HG02759 (cell line): Measurements from ENCODE around the gene IGFN1.
"Not testable (repeated sequence)": the region's sequence is repeated elsewhere in the genome, so short reads cannot be mapped to it uniquely, and the experiment has no call there.

Source experiments
- ATAC-seq: cut with Tn5 transposase; IDR thresholded peaks from one replicate; pipeline ENCODE4 v1.9.1; 2021; ENCODE audit warnings: mild to moderate bottlenecking, moderate library complexity; ENCODE audit not compliant: unreplicated experiment

IGFN1 gene

DNA sequence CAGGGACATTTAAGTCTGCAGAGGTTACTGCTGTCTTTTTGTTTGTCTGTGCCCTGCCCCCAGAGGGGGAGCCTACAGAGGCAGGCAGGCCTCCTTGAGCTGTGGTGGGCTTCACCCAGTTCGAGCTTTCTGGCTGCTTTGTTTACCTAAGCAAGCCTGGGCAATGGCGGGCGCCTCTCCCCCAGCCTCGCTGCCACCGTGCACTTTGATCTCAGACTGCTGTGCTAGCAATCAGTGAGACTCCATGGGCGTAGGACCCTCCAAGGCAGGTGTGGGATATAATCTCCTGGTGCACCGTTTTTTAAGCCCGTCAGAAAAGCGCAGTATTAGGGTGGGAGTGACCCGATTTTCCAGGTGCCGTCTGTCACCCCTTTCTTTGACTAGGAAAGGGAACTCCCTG, 49.0 kb downstream of the IGFN1 start:
- not testable (repeated sequence) for ATAC-seq

DNA sequence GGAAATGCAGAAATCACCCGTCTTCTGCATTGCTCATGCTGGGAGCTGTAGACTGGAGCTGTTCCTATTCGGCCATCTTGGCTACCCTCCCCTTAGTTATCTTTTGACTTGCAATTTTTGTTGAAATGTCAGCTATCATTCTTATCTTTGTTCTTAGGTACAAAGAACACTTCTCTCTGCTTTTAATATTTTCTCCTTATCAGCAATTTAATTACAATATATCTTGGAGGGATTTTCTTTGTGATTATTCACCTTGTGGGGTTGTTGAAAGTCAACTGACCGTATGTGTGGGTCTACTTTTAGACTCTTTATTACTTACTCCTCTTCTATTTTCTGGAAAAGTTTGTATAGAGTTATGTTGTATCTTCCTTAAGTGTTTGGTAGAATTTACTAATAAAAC, 49.5 kb downstream of the IGFN1 start:
- ATAC-seq: no peak

DNA sequence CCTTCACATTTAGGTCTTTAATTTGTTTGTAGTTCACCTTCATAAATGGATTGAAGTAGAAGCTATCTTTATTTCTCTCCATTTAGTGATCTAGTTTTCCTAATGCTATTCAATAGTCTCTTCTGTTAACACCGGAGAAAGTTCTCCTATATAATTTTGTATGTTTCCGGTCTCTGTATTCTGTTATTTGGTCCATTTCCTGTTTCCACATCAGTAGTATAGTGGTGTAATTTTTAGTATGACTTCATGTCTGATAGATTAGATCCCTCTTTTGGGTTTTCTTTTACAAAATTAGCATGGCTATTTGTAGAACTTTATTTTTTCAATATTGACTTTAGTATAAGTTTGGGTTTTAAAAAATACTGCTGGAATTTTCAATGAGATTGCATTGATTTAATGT, 51.1 kb downstream of the IGFN1 start:
- ATAC-seq: no peak

DNA sequence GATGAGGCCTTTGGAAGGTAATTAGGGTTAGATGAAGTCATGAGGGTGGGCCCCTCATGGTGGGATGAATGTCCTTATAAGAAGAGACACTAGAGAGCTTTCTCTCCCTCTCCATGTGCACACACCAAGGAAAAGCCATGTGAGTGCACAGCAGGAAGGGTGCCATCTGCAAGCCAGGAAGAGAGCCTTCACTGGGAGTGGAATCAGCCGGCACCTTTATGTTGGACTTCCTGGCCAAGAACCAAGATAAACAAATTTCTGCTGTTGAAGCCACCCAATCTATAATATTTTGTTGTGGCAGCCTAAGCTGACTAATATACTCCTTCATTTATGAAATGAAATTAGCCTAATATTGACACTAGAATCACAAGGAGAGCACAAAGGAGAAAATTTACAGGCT, 54.5 kb downstream of the IGFN1 start:
- ATAC-seq: no peak

DNA sequence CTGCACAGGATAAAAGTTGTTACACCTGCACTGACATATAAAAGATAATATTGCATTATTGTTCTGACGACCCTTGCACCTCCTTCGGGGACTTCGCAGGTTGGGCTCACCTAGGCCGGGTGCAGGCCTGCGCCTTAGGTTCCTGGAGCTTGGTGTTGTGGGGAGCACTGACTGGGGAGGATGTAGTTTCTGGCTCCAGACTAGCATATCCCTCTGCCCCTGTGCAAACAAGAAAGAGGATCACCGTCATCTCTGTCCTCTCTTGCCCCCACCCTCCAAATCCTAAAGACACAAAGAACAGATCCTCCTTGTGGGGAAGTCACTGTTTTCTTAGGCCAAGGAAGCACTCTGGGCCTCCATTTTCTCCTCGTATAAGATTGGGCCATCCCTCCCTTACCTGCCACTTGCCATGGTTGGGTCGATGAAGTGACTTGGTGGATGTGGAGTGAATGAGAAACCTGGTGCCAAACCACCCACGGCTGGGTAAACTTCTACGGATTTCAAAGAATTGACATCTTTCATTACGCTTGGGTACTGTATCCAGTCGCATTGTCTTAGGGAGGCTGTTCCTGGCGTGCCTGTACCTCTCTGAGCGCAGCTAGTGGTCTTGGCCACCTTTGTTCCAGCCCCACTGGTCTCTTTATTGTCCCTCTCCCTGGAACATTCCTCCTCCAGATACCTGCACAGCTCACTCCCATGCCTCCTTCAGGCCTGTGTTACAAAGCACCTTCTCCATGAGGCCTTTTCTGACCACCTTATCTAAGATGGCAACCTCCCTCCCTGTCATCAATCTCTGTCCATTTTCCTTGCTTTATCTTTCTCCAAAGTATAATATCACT, 58.3 kb downstream of the IGFN1 start:
- no peak for ATAC-seq

DNA sequence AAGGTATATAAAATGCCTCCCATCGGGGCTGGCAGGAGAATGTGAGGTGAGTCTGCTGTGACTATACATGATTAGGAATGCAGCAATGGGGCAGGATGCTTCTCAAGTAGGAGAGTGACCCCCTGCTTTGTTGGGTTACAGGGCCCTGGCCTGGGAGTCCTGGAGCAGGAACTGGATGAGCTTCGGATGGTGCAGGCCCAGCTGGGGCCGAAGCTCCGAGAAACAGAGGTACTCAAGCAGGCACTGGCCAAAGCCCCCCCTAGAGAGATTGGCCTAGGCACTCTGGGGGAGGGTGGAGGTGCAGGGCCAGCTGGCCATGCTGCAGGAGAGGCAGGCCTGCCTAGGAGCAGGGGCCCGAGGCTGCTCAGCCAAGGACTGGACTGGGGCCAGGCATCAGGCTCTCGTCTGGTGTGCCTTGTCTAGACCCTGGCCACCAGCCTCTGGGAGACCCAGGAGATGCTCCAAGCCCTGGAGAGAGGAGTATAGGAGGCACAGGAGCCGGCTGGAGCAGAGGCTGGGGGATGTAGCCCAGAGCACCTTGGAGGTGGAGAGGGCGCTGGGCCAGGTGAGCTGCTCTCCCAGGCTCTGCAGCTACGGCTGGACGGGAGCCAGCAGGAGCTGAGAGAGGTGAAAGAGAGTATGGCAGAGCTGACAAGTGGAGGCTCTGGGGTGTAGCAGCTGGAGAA, 59.8 kb downstream of the IGFN1 start:
- ATAC-seq: no peak

DNA sequence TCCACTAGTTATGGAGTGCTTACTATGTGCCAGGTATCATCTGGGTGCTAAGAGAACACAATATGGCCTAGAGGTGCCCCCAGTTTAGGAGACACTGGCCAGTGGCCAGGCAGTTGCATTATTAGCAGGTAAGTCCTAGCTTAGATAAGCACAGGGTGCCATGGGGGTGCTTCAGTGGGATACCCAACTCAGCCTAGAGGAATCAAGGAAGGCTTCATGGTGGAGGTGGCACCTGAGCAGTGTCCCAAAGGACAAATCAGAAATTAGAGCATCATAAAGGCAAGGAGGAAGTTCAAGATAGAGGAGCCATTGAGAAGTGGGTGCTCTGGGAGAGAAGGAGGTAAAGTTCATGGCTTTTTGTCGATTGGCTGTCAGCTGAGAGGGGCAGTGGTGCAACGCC, 60.8 kb downstream of the IGFN1 start:
- ATAC-seq: no peak

DNA sequence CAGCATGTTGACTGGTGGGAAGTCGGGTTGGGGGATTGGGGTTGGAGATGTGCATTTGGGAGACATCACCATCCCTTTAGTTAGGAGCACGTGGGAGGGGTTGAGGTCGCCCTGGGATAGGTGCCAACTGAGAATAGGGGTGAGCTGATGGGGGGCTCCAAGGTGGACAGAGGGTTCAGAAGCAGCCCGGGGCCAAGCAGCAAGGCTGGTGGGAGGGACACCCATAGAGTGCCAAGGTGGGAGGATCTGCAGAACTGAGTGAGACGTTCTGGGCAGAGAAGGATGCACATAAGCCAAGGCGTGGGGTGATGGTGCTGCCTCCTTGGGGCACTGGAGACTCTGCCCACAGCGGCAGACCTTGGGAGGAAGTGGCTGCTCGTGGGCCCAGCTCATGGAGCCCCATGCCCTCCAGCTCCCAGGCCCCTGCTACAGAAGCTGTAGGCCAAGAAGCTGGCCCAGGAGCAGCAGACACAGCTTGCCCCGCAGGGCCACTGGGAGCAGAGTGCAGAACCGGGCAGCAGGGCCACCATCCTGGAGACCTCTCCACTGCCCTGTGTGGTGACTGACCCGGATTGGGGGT, 61.3 kb downstream of the IGFN1 start:
- no peak for ATAC-seq

DNA sequence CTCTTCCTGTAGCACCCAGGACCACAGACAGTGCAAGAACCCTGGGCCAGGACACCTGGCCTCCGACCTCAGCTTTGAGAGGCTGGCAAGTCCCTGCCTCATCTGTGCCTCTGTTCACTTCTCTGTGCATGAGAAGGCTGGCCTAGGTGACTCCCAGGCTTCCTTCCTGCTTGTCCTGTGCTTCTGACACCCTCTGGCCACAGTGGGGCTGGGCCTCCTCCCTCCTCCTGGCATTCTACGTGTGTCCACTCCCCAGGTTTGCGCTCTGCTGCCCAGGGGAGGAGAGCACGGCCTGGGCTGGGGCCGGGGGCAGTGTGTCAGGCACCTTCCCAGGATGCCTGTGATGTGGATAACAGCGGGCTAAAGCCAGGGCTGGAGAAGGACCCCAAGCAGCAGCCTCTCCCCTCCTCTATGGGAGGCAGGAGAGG, 62.3 kb downstream of the IGFN1 start:
- no peak for ATAC-seq

DNA sequence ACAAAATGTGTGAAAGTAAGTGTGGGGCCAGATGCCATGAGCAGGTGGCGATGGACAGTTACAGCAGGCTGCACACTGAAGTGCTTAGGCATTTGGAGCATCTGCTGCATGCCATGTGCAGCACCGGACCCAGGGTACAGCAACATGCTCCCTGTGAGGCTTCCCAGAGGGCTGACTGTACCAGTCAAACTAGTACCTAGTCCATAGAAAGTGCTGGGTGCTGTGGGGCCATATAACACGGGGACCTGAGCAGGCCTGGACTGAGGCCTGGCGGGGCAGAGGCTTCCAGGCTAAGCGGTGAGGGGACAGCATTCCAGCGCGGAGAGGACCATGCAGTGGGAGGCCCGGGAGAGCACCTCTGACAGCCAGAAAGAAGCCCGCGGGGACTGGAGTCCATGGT, 62.8 kb downstream of the IGFN1 start:
- no peak for ATAC-seq

DNA sequence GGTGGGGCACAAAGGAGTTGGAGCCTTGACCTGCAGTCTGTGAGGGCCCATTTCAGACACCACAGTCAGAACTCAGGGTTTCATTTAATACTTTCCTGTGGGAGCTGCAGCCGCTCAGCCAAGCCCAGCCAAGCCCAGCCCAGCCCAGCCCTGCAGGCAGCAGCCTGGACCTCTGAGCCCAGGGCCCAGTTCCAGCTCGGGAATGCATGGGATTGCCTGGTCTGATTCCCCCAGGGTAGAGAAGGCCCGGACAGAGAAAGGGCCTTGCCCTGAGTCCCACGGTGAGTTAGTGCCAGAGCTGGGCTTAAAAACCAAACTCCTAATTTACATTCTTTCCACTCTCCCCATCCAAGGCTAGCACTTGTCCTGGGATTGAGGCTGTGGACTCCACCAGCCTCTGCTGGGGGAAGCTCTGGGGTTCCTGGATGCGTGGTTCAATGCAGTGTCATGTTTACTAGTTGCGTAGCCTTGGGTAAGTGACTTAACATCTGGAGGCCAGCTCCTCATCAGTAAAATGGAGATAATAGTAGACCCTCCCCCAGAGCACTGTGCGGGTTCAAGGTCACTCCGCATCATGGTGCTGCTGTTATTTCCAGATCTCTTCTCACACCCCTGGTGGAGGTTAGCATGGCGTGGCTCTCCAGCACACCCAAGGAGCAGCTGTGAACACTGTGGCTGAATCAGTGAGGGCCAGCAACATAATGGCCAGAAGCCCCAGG, 63.4 kb downstream of the IGFN1 start:
- ATAC-seq: no peak

DNA sequence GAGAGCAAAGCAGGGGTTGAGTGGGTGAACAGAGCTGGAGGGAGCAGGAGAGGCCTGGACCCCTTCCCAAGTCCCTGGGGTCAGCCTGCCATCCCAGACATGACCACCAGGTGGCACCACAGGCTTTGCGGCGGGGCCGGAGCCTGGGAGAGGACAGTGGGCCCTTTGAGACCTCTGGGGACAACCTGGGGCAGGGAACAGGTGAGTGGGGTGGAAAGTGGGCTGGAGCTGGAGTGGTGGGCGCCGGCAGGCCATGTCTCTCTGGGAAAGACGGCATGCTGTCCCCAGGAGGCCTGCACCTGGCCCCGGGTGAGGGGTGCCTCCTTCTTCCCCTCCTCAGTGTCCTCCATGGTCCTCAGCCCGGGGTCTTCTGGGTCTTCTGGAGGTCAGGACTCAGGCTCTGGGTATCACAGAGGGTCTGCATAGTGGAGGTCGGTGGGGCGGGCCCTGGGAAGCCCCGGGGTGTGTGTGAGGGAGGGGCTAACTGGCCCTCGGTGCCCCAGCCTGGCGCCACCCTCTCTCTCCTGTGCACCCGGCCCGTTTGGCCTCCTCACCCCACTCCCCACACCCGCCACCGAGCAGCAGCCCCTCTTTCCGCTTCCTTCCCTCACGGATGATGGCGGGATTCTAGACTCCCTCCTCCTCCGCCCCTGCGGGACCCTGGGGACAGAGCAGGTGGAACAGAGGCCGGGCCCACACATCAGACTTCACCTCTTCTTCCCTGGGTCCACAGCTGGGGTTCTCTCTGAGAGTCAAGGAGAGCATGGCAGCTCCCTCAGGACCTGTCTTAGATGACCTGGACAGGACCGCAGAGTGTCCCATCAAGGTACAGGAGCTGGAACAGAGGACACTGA, 64.2 kb downstream of the IGFN1 start:
- ATAC-seq: no peak

DNA sequence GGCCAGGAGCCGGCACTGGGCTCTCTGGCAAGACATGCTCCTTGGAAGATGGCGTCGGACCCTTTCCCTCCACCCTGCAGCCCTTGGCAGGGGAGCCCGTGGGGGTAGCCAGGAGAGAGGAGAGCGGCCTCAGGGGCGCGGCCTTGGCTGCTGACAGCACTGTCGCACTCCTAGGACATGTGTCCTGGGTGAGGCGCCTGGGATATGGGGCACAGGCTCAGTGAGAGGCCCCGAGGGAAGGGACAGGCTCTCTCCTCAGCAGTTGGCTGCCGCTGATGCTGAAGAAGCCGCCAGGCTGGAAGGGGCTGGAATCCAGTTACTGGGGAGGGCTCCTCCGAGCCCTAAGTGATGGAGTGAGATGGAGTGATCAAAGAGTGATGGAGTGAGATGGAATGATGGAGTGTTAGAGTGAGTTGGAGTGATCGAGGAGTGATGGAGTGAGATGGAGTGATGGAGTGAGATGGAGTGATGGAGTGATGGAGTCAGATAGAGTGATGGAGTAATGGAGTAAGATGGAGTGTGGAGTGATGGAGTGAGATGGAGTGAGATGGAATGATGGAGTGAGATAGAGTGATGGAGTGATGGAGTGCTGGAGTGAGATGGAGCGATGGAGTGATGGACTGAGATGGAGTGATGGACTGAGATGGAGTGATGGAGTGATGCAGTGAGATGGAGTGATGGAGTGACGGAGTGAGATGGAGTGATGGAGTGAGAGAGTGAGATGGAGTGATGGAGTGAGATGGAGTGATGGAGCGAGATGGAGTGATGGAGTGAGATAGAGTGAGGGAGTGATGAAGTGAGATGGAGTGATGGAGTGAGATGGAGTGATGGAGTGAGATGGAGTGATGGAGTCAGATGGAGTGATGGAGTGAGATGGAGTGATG, 65.1 kb downstream of the IGFN1 start:
- ATAC-seq: no peak

DNA sequence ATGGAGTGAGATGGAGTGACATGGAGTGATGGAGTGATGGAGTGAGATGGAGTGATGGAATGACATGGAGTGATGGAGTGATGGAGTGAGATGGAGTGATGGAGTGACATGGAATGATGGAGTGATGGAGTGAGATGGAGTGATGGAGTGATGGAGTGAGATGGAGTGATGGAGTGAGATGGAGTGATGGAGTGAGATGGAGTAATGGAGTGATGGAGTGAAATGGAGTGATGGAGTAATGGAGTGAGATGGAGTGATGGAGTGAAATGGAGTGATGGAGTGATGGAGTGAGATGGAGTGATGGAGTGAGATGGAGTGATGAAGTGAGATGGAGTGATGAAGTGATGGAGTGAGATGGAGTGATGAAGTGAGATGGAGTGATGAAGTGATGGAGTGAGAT, 67.5 kb downstream of the IGFN1 start:
- ATAC-seq: not testable (repeated sequence)

DNA sequence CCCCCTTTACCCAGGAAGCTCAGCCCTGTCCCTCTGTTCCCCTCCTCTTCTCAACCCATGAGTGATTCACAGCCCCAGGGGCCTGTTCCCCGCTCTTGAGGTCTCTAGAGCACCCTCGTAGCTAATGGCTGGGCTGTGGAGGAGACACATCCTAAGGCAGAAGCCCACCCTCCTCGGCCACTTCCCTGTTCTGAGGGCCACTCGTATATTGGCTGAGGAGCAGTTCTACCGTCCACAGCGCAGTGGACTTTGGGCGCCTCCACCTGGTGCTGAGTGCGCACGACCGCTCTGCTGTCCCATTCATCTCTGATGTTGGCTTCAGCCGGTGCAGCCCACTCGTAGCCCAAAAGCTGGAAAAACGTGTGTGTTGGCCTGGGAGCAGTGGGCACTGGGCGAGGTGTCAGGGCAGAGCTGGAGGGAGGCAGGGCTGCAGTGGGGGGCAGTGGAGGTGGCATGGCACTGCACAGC, 68.2 kb downstream of the IGFN1 start:
- ATAC-seq: no peak

DNA sequence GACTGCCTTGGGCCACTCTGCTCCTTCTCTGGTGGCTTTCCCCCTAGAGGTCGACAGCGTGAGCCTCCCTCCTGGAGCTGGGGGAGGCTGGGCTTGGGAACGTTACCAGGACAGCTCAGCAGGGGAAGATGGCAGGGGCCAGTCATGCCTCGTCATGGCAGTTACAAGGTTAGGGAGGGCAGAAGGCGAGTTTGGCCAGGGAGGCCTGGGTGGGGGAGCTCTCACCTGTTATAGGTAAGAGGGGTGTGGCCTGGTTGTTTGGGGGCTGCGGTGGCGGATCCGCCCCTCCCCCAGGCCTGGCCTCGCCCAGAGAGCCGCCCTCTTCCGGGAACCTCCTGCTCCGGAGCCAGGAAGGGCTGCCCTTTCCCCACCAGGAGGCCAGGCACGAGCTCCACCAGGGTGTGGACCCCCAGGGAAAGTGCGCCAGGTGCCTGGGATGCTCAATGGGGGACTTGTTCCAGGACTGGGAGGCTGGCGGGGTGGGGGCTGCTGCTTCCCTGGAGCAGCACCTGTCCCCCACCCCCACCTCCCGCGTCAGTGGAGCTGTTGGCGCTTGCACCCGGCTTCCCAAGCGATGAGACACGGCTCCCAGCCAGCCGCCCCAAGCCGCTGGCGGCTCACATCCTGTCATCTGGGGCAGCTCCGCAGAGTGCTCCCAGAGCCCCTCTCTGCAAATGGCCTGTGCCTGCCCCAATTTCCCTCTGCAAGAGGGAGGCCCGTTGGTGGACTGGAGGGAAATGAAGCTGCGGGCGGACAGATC, 69.0 kb downstream of the IGFN1 start:
- ATAC-seq: no peak

DNA sequence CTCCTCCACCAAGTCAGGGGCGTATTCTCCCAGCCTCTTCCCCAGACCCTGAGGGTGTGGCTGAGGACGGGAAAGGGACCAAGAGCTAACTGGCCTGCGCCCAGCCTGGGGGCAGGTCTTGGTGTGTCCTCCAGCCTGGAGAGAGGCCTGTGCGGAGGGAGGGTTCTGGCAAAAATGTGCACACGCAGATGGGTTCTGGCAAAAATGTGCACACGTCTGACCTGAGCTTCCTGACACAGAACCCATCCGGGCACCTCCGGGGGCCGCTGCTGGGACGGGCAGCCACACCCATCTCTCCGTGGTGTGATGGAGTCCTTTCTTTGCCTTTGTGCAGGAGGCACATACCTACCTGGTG, 69.6 kb downstream of the IGFN1 start:
- no peak for ATAC-seq

DNA sequence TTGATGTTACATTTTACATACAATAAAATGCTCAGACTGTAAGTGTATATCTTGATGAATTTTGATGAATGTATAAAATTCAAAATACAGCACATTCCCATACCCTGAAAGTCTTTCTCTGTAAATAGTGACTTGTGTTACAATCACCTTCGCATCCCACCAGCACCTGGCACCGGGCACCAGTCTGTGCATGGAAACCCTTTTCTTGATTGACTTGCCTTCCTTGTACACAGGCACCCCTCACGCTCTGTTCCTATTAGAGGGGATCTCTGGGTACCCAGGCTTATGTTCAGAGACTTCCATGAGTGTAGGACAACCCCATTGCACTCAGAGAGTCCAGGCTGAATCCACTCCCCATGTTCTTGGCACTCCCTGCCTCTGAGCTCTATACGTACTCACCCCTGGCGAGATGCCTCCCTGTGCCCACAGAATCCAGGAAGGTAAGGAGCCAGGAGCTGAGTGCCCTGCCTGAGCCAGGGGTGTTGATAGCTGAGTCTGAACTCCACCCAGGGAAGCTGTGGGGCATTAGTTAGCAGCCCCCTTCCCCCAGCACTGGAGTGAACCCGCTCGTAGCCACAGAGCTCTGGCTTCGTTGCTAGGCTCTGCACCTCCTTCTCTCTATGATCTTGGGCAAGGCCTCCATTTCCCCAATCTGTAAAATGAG, 70.2 kb downstream of the IGFN1 start:
- no peak for ATAC-seq
